K562 (cell line): ENCODE results near the gene FASTK. TPM values are rescaled to one million over a fixed set of nuclear protein-coding genes. Genes with fewer than 3 reads are reported as not detected.

Experiments
- BRCA1 ChIP-seq, 2 experiments: fragments of 450-650 bp in 1 of 2; sonication (generic) in 1 of 2; formaldehyde crosslinking in 1 of 2; IDR thresholded peaks; 2 replicates each; pipeline versions ENCODE4 v1.5.0 to v1.6.1; 2017 to 2020; ENCODE audit warnings: mild to moderate bottlenecking in 1 of 2, missing genetic modification reagents in 1 of 2
- ETV1 ChIP-seq: fragments of 450-650 bp; conservative IDR thresholded peaks from 2 replicates; pipeline ENCODE4 v1.6.1; 2016; ENCODE audit warnings: missing genetic modification characterization, control low read depth, low read depth, missing compliant biosample characterization
- ETV6 ChIP-seq, 3 experiments: fragments of 150-350 bp in 1 of 3; sonication (generic) in 1 of 3; formaldehyde crosslinking in 1 of 3; IDR thresholded peaks; 2 replicates each; pipeline versions ENCODE4 v1.6.1 to v1.8.0; 2014 to 2022; ENCODE audit warnings: borderline replicate concordance in 2 of 3, low read depth in 2 of 3, antibody characterized with exemption in 1 of 3, low read length in 1 of 3, mild to moderate bottlenecking in 1 of 3, missing genetic modification reagents in 1 of 3
- HLTF ChIP-seq: fragments of 450-650 bp; IDR thresholded peaks from 2 replicates; pipeline ENCODE4 v1.6.1; 2016
- KDM1A ChIP-seq, 2 experiments: fragments of 450-650 bp; IDR thresholded peaks; 2 replicates each; pipeline ENCODE4 v1.6.1; 2016; ENCODE audit warnings: mild to moderate bottlenecking in 2 of 2
- MAFG ChIP-seq: fragments of 450-650 bp; conservative IDR thresholded peaks from 2 replicates; pipeline ENCODE4 v1.6.1; 2016; ENCODE audit warnings: missing genetic modification characterization, missing compliant biosample characterization
- MTA3 ChIP-seq: fragments of 450-650 bp; formaldehyde crosslinking; IDR thresholded peaks from 2 replicates; pipeline ENCODE4 v1.6.1; 2017; ENCODE audit warnings: mild to moderate bottlenecking, borderline replicate concordance
- PRMT5 ChIP-seq: sonication (generic); formaldehyde crosslinking; IDR thresholded peaks from 2 replicates; pipeline ENCODE4 v1.5.0; 2020; ENCODE audit warnings: missing genetic modification reagents
- PRPF4 ChIP-seq: fragments of 200-400 bp; formaldehyde crosslinking; IDR thresholded peaks from one replicate; pipeline ENCODE4 v1.6.1; 2017; ENCODE audit warnings: low read length, low read depth, mild to moderate bottlenecking; ENCODE audit not compliant: insufficient read depth, poor library complexity, severe bottlenecking
- SNIP1 ChIP-seq: fragments of 450-650 bp; IDR thresholded peaks from 2 replicates; pipeline ENCODE4 v1.7.1; 2017; ENCODE audit warnings: low read depth, mild to moderate bottlenecking
- TCF7 ChIP-seq: sonication (generic); IDR thresholded peaks from 2 replicates; pipeline ENCODE4 v1.6.1; 2016; ENCODE audit warnings: antibody characterized with exemption, borderline replicate concordance
- TCFL5 ChIP-seq: fragments of 250-450 bp; sonication (Bioruptor Pico); conservative IDR thresholded peaks from 2 replicates; pipeline ENCODE4 v1.6.1; 2021; ENCODE audit warnings: mild to moderate bottlenecking, moderate library complexity, matching md5 sums
- U2AF2 ChIP-seq: fragments of 200-400 bp; formaldehyde crosslinking; optimal IDR thresholded peaks from 2 replicates; pipeline ENCODE3; 2017; ENCODE audit warnings: low read depth, mild to moderate bottlenecking, low read length
- ZC3H4 ChIP-seq: sonication (generic); formaldehyde crosslinking; IDR thresholded peaks from 2 replicates; pipeline ENCODE4 v1.9.0; 2021; ENCODE audit warnings: missing genetic modification reagents, borderline replicate concordance
- ZNF644 ChIP-seq: fragments of 200-800 bp; sonication (Bioruptor generic); IDR thresholded peaks from 2 replicates; pipeline ENCODE4 v1.6.1; 2016; ENCODE audit warnings: low read depth, missing genetic modification characterization, missing compliant biosample characterization
- ZZZ3 ChIP-seq: fragments of 450-650 bp; IDR thresholded peaks from 2 replicates; pipeline ENCODE4 v1.6.1; 2016; ENCODE audit warnings: antibody characterized with exemption, mild to moderate bottlenecking, moderate library complexity
- polyA plus RNA-seq, 8 experiments: library from polyadenylated mRNA; depleted of rRNA in 4 of 8; stranded (reverse) in 5 of 8; unstranded in 3 of 8; fragments of >200 nt; fragmentation: Nextera tagmentation in 2 of 8; fragmentation: Illumina TruSeq in 1 of 8; extraction: Ambion mirVana in 2 of 8; extraction: Trizol in 1 of 8; gene quantifications; 2 replicates each; pipeline versions ENCODE4 v1.2.1 to v1.2.3, GENCODE V29; 2011 to 2014; ENCODE audit warnings: inconsistent platforms in 1 of 8, missing spikeins in 1 of 8
- total RNA-seq, 7 experiments: library from RNA; depleted of rRNA in 6 of 7; stranded (reverse); fragments of >200 nt in 6 of 7; fragmentation: Illumina TruSeq in 2 of 7; extraction: Trizol in 2 of 7; gene quantifications; 2 replicates each; pipeline versions ENCODE4 v1.2.1 to v1.2.3, GENCODE V29; 2011 to 2021; ENCODE audit warnings: low replicate concordance in 1 of 7
- TF ChIP-seq, protein P1 (sequence below): IDR thresholded peaks from 3 replicates; pipeline ENCODE4 v1.6.1; 2011; ENCODE audit warnings: borderline replicate concordance, mild to moderate bottlenecking, moderate library complexity; ENCODE audit not compliant: insufficient read length; ENCODE audit errors: extremely low read depth
- TF ChIP-seq, protein P2 (sequence below): IDR thresholded peaks from 2 replicates; pipeline ENCODE4 v1.6.1; 2012; ENCODE audit warnings: low read depth, low read length, improper control_type of control experiment, borderline replicate concordance
- TF ChIP-seq, protein P3 (sequence below): fragments of 250-450 bp; sonication (Bioruptor Pico); IDR thresholded peaks from 2 replicates; pipeline ENCODE4 v1.5.0; 2021
- TF ChIP-seq, protein P4 (sequence below): sonication (generic); formaldehyde crosslinking; IDR thresholded peaks from 2 replicates; pipeline ENCODE4 v1.8.1; 2023; ENCODE audit warnings: mild to moderate bottlenecking, missing genetic modification reagents

Gene FASTK
- total and polyA plus RNA-seq, 9 of the 15 experiments (the other 6 are each of a cell fraction or from before 2014, with no cell fraction given), result 0.51 to 150 (median 48.2) TPM

DNA sequence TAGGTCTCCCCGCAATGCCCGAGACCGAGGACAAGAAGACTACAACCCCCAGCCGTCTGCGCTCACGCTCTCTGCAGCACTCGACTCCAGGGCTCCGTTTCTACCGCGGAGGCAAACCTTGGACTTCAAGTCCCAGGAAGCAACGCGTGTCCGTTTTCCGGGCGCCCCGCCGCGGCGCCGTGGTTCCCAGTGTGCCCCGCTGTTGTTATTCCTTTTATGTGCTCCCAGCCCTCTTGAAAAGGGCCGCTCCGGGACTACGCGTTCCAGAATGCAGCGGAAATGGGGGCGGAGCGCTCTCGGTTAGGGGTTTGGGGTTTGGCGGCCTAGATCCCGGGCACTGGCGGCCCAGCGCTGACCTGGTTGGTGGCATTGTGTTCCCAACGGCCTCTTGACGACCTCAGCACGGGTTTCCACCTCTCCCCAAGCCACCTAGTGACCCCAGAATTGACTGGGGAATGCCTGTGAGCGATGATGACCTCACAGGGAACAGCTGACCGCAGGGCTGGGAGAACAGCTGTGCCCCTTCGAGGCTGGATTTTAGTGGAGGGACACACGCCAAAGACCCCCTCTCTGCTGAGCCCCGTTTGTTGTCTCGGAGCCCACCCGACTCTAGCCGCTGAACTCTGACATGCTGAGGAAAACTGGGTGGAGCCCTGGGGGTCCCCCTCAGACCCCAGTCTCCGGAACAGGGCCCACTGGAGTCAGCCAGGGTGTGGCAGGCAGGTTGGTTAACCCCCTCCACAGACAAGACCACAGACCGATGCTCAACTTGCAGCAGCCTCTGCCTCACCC, 22.4 kb downstream of the FASTK start (continued):
- TF ChIP-seq, protein P1, sequence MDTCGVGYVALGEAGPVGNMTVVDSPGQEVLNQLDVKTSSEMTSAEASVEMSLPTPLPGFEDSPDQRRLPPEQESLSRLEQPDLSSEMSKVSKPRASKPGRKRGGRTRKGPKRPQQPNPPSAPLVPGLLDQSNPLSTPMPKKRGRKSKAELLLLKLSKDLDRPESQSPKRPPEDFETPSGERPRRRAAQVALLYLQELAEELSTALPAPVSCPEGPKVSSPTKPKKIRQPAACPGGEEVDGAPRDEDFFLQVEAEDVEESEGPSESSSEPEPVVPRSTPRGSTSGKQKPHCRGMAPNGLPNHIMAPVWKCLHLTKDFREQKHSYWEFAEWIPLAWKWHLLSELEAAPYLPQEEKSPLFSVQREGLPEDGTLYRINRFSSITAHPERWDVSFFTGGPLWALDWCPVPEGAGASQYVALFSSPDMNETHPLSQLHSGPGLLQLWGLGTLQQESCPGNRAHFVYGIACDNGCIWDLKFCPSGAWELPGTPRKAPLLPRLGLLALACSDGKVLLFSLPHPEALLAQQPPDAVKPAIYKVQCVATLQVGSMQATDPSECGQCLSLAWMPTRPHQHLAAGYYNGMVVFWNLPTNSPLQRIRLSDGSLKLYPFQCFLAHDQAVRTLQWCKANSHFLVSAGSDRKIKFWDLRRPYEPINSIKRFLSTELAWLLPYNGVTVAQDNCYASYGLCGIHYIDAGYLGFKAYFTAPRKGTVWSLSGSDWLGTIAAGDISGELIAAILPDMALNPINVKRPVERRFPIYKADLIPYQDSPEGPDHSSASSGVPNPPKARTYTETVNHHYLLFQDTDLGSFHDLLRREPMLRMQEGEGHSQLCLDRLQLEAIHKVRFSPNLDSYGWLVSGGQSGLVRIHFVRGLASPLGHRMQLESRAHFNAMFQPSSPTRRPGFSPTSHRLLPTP, result no peak
- TF ChIP-seq U2AF2, result no peak
- TF ChIP-seq PRMT5 (CRISPR knock-in tag), result no peak
- no peak for TF ChIP-seq TCFL5 (CRISPR knock-in tag)
- TF ChIP-seq ETV6 (IDR thresholded peaks at IDR 0.05; ENCODE audit: borderline replicate concordance in 1 of 2, low read depth in 2 of 2, low read length in 1 of 2), result no peak
- no peak for TF ChIP-seq ETV6 (CRISPR knock-in tag; IDR thresholded peaks at IDR 0.05; ENCODE audit: borderline replicate concordance)
- no peak for TF ChIP-seq MAFG (tag)
- TF ChIP-seq PRPF4, result no peak
- TF ChIP-seq MTA3, result peak; percentile 91; the same call in 1 of the 2 replicates
- TF ChIP-seq, protein P2, sequence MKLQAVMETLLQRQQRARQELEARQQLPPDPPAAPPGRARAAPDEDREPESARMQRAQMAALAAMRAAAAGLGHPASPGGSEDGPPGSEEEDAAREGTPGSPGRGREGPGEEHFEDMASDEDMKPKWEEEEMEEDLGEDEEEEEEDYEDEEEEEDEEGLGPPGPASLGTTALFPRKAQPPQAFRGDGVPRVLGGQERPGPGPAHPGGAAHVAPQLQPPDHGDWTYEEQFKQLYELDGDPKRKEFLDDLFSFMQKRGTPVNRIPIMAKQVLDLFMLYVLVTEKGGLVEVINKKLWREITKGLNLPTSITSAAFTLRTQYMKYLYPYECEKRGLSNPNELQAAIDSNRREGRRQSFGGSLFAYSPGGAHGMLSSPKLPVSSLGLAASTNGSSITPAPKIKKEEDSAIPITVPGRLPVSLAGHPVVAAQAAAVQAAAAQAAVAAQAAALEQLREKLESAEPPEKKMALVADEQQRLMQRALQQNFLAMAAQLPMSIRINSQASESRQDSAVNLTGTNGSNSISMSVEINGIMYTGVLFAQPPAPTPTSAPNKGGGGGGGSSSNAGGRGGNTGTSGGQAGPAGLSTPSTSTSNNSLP, result no peak
- peak; percentile 98 for TF ChIP-seq TCF7
- TF ChIP-seq ETV1 (tag), result peak; percentile 84
- TF ChIP-seq ZZZ3, result no peak
- no peak for TF ChIP-seq ZC3H4 (CRISPR knock-in tag)
- TF ChIP-seq SNIP1, result no peak
- no peak for TF ChIP-seq KDM1A (IDR thresholded peaks at IDR 0.05)
- TF ChIP-seq, protein P3, sequence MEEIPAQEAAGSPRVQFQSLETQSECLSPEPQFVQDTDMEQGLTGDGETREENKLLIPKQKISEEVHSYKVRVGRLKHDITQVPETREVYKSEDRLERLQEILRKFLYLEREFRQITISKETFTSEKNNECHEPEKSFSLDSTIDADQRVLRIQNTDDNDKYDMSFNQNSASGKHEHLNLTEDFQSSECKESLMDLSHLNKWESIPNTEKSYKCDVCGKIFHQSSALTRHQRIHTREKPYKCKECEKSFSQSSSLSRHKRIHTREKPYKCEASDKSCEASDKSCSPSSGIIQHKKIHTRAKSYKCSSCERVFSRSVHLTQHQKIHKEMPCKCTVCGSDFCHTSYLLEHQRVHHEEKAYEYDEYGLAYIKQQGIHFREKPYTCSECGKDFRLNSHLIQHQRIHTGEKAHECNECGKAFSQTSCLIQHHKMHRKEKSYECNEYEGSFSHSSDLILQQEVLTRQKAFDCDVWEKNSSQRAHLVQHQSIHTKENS (CRISPR knock-in tag), result no peak
- peak; percentile 97 for TF ChIP-seq ZNF644
- TF ChIP-seq, protein P4, sequence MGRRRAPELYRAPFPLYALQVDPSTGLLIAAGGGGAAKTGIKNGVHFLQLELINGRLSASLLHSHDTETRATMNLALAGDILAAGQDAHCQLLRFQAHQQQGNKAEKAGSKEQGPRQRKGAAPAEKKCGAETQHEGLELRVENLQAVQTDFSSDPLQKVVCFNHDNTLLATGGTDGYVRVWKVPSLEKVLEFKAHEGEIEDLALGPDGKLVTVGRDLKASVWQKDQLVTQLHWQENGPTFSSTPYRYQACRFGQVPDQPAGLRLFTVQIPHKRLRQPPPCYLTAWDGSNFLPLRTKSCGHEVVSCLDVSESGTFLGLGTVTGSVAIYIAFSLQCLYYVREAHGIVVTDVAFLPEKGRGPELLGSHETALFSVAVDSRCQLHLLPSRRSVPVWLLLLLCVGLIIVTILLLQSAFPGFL (CRISPR knock-in tag), result 0 out of 2 replicates have a peak, but pooled peaks have one; percentile 10
- TF ChIP-seq HLTF, result no peak
- no peak for TF ChIP-seq BRCA1 (IDR thresholded peaks at IDR 0.05)
- TF ChIP-seq BRCA1 (CRISPR knock-in tag; IDR thresholded peaks at IDR 0.05), result no peak
